Stimulated activated CD4-positive, alpha-beta T cell treated with anti-CD3 and anti-CD28 coated beads, TNF-alpha, amount 100 ng/mL, for 4 hours (primary cell): Measurements from ENCODE around the gene HECTD4.
"Not testable (repeated sequence)": the region's sequence is repeated elsewhere in the genome, so short reads cannot be mapped to it uniquely, and the experiment has no call there.

Source experiments
- DNase-seq, 3 experiments: peaks; one replicate each; pipeline ENCODE4 v3.0.0-alpha.2; 2020; ENCODE audit warnings: low read depth in 3 of 3

HECTD4 gene

DNA sequence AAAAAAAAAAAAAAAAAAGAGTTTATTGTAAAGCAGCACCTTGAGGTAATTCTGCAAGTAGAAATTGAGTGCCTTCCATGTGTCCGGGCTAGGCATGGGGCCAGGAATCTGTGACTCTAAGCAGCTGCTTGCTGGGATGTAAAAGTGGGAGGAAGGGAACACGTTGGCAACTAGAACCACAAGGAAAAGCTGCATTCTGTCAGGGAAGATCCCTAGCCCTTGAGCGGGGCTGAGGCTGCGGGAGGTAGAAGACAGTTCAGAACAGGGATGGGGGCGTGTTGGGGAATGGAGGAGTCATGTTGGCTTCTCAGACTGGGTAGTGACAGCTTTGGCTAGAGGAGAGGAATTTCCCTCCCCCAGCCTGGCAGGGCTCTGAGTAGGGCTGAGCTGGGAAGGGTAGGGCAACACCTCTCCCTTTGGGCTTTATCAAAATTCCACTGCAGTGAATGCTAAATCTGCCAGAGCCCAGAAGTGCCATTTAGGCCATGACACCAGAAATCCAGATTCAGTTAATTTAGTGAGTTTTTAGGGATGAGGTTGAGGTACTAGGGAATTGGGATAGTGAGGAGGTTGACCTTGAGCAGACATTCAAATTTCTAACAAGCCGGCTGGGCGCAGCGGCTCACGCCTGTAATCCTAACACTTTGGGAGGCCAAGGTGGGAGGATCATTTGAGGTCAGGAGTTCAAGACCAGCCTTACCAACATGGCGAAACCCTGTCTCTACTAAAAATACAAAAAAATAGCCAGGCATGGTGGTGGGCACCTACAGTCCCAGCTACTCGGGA is 260.3 kb downstream of the HECTD4 start:
- DNase-seq: no peak

DNA sequence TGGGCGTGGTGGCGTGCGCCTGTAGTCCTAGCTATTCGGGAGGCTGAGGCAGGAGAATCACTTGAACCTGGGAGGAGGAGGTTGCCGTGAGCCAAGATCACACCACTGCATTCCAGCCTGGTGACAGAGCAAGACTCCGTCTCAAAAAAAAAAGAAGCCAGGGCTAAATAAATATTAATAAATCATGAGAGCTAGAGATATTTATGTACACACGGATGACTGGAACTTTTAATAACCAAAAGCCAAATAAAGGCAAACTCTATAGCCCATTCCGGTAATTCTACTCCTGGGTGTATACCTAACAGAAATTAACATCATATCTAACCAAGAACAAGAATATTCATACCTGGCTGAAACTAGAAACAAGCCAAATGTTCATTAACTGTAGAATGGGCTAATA is 264.5 kb downstream of the HECTD4 start:
- no peak for DNase-seq

GRCh38 chr12:112116232-112117060 is 265.8 kb downstream of the HECTD4 start:
- no peak for DNase-seq

DNA sequence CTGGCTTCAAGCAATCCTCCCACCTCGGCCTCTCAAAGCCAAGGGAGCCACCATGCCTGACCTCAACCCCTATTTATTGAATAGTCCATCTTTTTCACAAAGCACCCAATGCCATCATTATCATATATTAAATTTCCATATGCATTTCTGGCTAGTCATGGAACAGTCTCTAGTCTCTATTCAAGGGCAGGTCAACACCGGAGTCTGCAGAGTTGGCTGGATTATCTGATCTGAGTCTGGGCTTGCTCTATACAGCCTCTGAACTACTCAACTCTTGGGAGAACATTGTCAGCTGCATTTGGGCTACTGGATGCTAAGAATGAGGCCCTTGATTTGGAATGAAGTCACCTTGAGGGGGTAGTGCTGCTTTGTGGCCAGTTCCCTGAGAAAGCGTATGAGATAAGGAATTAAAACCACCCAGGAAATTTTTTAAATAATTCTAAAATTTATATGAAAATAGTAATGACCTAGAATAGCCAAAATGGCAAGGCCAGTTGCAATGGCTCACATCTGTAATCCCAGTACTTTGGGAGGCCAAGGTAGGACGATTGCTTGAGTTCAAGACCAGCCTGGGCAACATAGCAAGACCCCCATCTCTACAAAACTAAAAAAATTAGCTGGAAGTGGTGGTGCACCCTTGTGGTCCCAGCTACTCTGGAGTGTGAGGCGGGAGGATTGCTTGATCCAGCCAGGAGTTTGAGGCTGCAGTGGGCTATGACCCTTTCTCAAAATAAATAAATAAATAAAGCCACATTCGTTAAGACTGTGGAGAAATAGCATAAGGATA is 266.8 kb downstream of the HECTD4 start:
- DNase-seq: no peak

DNA sequence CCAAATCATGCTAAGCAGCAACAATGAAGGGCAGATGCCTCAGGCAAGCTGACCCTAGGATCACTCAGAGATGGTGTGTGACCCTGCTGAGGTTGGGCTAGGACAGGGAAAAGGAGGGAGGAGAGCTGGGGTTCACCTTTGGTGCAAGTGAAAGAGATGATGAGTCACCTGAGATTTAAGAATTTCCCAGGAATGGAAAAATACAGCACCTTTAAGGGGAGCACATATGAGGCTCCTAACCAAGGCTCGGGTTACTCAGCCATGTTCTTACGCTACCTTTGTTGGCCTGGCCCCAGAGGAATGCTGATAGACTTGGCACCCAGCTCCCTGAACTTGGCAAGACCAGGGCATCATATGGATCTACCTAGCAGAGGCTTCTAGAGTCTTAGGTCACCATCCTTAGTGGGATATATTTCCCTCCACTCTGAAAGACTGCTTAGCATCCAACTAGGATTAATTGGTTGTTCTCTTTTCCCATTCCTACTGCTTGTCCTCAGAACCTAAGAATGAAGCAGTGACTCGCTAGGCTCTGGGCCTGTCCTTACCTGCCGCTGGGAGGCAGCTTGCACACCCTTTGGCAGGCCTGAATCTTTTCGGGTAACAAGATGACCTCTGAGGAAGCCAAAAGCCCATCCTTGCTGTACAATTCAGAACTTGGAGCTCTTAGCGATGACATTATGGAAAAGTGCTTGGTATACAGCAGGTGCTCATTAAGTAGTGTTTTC is 269.7 kb downstream of the HECTD4 start:
- DNase-seq: no peak

DNA sequence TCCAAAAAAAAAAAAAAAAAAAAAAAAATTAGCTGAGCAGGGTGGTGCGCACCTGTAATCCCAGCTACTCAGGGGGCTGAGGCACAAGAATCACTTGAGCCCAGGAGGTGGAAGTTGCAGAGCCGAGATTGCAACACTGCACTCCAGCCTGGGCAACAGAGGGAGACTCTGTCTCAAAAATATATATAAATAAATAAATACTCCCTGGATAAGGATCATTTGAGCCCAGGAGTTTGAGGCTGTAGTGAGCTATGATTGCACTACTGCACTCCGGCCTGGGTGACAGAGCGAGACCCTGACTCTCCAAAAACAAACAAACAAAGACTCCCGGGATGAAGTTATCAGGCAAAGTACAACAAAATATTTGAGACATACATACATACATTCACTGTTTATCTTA is 270.3 kb downstream of the HECTD4 start:
- no peak for DNase-seq

GRCh38 chr12:112110787-112111662 is 271.2 kb downstream of the HECTD4 start:
- DNase-seq: not testable (repeated sequence)
